ENCODE data around the gene MARCHF4. TPM values are rescaled to one million over a fixed set of nuclear protein-coding genes. Genes with fewer than 3 reads are reported as not detected.

MARCHF4 gene
- total RNA-seq, 2 donors from 2014 or later: not detected

Other genes starting within 250 kb of the MARCHF4 start
- gene SMARCAL1, start 40.0 kb upstream of the MARCHF4 start, total RNA-seq: 10 to 100 TPM; 26.1 to 27.3 TPM
- 1,000 to 10,000 TPM; 2,880 to 3,993 TPM for gene RPL37A, start 126.4 kb upstream of the MARCHF4 start, total RNA-seq